GM10847 (cell line): ENCODE results near the gene TFPT.

Source experiments
- POLR2A ChIP-seq: IDR thresholded peaks from 2 replicates; pipeline ENCODE4 v1.6.1; 2011; ENCODE audit not compliant: insufficient read length; ENCODE audit errors: extremely low read depth

The TFPT gene

DNA sequence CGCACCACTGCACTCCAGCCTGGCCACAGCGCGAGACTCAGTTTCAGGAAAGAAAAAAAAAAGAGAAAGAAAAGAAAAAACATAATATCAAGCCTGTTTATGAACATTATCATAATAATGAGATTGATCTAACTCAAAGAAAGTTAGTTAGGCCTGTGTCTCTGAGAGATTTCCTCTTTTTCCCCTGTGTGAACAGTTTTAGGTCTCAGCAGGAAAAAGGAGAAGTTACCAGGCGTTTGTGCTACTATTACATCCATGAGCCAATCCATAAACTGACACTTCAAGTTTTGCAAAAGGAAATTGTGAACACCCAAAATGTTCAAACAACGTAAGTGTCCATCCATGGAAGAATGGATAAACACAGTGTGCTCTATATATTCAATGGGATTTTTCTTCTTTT lies 38.1 kb downstream of the TFPT start:
- no peak for TF ChIP-seq POLR2A

DNA sequence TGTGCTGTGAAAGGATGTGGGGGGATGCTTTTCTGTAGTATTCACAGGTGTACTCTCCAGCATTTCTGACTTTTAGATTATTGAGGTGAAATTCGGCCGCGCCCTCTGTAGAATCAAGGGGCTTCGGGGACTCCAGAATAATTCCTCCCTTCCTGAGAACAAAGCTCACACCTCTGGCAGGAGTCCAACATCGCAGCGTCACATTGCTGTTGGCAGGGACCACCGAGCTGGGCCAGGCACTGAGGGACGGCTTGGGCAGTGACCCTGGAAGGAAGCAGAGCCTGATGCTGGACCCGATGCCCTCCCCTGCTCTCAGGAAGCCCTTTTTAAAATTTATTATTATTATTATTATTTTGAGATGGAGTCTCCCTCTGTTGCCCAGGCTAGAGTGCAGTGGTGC lies 40.6 kb downstream of the TFPT start:
- no peak for TF ChIP-seq POLR2A

DNA sequence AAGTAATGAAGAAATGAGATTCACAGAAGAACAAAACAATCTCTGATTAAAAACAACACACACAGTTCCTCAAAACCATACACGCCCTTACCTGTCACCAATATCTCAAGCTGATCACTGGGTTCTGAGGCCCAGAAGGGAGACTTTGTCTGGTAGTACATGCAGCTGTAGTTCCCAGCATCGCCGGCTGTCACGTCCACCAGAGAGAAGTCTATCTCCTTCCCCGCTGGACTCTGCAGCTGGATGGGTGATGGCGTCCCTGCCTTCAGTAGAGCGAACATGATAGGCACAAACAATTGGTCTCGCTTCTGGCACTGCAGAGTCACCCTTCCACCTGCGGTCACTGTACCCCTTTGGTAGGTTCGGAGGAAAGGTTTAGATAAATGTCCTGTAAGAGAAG lies 41.6 kb downstream of the TFPT start:
- no peak for TF ChIP-seq POLR2A

DNA sequence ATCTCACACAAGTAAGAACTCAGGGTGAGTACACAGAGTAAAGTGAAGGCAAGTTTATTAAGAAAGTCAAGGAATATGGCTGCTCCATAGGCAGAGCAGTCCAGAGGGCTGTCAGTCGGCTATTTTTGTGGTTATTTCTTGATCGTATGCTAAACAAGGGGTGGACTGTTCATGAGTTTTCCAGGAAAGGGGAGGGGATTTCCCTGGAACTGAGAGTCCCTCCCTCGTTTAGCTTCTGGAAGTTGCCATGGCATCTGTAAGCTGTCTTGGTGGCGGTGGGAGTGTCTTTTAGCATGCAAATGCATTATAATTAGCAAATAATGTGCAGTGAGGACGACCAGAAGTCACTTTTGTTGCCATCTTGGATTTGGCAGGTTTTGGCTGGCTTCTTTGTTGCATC lies 46.0 kb downstream of the TFPT start:
- TF ChIP-seq POLR2A = no peak

DNA sequence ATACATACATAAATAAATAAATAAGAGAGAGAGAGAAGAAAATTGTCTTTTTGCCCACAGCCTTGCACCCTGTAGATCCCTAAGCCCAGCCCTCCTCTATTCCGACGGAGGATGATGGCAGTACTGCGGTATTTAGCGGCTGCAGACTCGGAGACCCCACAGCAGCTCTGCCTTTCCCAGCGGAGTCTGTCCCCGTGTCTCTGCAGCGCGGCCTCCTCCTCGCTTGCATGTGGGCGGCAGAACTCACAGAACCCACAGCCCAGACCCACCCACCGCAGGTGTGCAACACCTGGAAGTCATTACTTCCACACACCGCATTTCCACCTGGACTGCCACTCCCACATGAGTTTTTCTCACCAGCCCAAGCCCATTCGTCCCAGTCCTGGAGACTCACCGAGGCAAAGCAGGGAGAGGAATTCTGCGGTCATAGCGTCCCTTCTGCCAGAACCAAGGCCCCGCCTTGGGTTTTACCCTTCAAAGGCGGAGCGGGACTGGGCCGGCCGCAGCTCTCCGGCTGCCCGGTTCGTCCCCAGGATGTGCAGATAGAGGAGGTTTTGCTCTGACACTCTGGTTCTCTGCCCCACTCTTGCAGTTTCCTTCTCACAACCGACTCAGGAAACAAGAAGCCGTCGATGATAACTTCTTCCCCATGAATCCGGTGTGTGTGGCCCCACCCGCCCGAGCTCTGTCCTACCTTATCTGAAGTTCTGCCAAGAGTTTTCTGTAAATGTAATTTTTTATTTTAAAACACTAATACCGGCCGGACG lies 51.9 kb downstream of the TFPT start, which contains the start of gene VSTM1:
Gene VSTM1 (minus strand): TSS at position 548 of the 767 bp plus-strand sequence. CDS start 120 bp downstream, at position 428.
- no peak for TF ChIP-seq POLR2A

DNA sequence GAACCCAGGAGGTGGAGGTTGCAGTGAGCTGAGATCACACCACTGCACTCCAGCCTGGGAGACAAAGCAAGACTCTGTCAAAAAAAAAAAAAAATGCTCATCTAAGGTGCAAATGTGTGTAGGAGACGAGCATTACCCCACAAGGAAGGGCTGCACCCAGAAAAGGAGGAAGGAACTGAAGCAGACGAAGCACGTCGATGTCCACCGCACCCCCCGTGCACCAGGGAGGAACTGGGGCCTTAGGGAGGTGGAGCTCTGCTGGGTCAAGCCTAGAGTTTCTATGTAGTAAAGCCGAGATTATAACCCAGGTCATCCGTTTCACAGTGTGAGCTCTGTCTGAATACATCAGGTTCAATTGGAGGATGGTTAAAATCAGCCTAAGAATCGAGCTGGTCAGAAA lies 52.8 kb downstream of the TFPT start:
- no peak for TF ChIP-seq POLR2A
